ENCODE measurements around the gene PDK3.

PDK3 gene

DNA sequence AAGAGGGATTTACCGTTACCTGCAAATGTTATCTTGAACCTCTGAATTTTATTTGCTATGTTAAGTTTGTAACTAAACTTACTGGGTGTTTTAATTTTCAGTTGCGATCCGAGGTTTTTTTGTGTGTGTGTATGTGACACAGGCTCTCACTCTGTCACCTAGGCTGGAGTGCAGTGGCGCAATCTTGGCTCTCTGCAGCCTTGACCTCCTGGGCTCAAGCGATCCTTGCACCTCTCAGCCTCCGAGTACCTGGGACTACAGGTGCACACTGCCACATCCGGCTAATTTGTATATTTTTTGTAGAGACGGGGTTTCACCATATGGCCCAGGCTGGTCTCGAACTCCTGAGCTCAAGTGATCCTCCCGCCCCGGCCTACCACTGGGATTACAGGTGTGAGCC, 18.5 kb downstream of the PDK3 start:
- no peak for DNase-seq

GRCh38 chrX:24485323-24485722, 20.2 kb downstream of the PDK3 start:
- DNase-seq = no peak

DNA sequence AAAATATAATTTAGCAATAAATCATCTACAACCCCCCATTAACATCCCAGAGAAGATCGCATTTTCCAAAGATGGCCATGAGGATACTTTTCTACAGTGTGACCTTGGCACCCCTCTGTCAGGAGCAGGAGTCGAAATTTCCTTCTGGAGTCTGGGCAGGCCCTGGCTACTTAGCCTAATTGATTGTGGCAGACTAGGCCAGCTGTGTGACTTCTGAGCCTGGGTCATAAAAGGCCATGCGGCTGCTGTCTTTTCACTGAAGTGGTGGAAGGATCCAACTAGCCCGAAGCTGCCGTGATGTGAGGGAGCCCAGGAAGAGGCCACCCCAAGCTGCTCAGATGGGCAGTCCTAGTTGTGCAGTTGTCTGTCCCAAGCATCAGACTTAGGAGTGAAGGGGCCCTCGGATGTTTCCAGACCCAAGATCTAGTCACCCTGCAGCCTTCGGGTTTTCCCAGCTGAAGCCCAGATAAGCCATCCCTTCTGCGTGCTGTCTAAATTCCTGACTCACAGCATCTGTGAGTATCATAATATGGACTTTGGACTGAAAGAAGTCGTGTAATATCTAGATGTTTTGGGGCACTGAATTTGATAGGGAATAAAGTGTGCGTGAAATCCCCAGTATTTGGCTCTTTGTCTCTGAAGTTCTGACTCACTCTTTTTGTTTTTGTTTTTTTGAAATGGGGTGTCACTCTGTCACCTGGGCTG, 21.0 kb downstream of the PDK3 start:
- DNase-seq = no peak

- no peak for DNase-seq
Observed at GRCh38 chrX:24487571-24487970, 22.5 kb downstream of the PDK3 start.

DNA sequence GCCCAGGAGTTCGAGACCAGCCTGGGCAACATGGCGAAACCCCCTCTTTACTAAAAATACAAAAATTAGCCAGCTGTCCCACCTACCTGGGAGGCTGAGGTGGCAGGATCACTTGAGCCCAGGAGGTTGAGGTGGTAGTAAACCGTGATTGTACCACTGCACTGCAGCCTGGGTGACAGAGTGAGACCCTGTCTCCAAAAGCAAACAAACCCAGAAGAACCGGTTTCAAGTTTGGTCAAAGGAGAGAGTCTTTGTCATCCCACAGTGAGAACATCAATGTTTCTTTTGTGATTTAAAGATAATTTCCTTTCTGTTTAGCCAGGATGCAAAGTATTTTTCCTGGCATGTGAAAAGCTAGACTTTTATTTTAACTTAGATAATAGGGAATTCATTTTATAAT, 26.7 kb downstream of the PDK3 start:
- no peak for DNase-seq

GRCh38 chrX:24493740-24494581, 28.9 kb downstream of the PDK3 start:
- no peak for DNase-seq

GRCh38 chrX:24494647-24495075, 29.6 kb downstream of the PDK3 start:
- DNase-seq = no peak

- DNase-seq = no peak
Observed at GRCh38 chrX:24495700-24496099, 30.6 kb downstream of the PDK3 start.

GRCh38 chrX:24498181-24498580, 33.1 kb downstream of the PDK3 start:
- DNase-seq = no peak

DNA sequence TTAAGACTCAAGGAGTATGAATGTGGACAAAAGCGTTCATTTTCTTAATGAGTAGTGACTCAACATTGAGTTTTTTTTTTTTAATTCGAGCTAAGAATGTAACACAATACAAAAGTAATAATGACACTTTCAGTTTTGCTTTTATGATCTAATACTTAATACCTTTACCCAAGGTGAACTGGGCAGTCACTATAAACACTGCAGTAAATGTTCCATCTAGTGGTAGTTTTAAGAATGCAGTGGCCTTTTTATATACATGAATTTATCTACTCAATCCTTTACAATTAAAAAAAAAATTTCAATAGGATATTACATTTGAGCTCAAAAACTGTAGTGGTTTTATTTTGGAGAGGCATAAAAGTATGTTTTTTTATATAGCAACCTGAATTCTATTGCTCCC, 33.9 kb downstream of the PDK3 start:
- DNase-seq = peak; percentile 26

GRCh38 chrX:24506082-24506481, 41.0 kb downstream of the PDK3 start:
- DNase-seq = no peak

DNA sequence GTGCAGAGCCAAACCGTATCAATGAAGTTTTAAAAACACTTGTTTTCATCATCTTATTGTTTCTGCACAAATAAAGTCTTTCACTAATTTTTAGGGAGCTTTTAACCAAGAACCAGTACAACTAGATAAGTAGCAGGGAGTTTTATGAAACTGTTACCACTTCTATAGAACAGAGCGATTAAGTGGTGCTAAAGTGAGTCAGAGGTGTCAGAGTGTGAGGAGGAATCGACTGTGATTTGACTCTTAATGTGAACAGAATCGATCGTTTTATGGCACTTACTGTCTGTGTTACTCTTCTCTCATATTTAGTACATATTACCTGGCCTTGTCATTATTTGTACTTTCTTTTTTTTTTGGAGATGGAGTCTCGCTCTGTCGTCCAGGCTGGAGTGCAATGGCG, 43.3 kb downstream of the PDK3 start:
- DNase-seq = no peak

DNA sequence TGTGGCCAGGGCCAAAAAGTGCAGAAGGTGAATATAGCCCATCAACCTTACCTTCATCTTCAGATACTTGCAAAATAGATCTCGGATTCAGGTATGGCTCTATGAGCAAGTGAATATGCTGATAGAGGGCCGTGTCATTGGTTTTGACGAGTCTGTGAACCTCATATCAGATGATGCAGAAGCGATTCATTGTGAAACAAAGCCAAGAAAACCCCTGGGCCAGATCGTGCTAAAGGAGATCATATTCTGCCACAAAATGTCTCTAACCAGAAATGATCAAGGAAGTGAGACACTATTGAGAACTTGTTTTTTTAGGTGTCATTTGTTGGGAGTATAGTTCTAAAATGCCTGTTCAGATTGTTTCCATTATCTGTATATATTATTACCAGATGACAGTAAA, 48.3 kb downstream of the PDK3 start:
- DNase-seq = no peak

DNA sequence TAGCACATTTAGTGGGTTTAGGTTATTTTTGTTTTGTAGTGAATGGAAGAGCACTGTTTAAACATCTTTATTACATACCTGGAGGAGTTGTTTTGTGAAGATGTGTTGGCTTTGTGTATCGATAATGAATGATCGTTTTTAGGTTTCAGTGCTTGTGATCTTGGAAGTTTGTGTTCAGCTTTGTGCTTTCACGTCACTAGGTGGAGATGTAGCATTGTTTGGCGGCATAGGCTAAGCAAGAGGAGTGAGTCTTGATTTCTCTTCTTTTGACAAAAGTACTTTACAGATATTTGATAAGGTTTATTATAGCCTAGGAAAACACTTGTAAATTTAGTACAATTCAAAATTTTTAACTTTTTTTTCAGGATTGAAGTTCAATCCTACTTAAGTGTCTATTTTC, 50.4 kb downstream of the PDK3 start:
- DNase-seq = no peak

DNA sequence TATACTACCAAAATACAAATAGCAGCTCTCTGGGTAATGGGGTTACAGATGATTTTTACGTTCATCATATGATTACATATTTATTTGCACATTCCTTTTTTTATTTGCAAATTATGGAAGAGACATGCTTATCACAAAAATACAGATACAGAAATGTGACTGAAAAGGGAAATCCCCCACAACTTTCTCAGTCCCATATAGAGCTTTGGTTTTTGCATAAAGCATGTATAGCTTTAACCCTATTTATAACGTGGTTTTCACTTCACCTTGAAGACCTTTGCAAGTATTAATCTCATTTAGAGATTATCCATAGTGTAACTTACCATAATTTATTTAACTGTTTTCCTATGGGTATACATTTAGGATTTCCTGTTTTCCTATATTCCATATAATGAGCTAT, 55.4 kb downstream of the PDK3 start:
- DNase-seq = no peak

GRCh38 chrX:24525455-24525854, 60.4 kb downstream of the PDK3 start:
- DNase-seq = no peak

- no peak for DNase-seq
Observed at GRCh38 chrX:24526616-24527015, 61.5 kb downstream of the PDK3 start.

- DNase-seq = no peak
Observed at GRCh38 chrX:24528605-24529004, 63.5 kb downstream of the PDK3 start.

- no peak for DNase-seq
Observed at GRCh38 chrX:24536551-24536950, 71.5 kb downstream of the PDK3 start.

DNA sequence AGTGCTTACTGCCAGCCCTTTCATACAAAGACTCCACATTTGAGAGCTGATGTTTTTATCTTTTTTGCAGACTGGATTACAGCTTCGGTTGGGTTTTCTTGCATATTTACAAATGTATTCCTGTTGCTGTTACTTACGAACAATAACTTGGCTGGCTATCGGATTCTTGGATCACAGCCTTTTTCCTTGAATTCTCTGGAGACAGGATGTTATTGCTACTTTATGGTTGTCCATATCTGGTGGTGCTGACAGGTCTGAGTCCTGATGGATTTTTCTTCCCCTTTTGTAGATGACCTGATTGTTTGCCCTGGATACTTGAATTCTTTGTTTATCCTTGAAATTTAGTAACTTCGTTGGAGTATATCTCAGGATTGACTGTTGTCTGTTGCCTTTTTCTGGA, 77.7 kb downstream of the PDK3 start:
- no peak for DNase-seq

- no peak for DNase-seq
Observed at GRCh38 chrX:24547961-24548360, 82.9 kb downstream of the PDK3 start.

DNA sequence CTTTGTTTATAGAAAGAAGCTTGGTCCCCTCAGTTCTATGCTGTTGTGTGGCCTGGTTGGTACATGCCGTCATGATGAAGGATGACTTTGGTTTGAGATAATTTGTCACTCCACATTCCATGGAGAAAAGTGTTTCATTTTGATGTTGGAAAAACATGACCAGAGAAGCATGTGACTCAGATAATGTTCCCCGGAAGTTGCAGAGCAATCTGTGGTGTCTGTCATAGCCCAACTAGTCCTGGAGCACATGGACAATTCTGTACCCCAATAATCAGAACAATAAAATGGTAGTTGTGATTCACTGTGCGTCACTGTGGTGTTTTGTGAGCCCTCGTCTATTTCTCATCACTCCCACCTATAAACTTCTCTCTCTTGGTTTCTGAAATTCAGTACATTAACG, 85.1 kb downstream of the PDK3 start:
- DNase-seq = no peak

DNA sequence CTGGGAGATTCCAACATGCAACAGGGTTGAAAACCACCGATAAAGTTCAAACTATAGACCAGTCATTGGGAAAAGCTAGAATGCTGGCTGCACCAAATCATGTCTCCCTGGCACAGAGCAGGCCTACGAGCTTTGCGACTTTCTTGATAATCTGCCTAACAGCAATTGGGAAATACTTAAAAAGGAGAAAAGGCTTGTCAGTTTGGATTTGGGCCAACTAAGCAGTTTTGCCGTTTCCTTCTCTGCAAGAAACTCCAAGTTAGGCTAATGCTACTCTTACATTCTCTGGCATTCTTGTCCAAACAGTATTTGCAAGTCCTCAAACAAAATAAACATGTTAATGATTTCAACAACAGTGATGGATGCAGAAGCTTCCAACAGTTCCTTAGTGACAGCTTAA, 87.9 kb downstream of the PDK3 start:
- DNase-seq = no peak

- DNase-seq = peak; percentile 24
Observed at GRCh38 chrX:24561121-24561520, 96.0 kb downstream of the PDK3 start.

Data from NCI-H526 treated with DMSO at 0.1 percent for 48 hours (cell line).